ENCODE results near the gene BBS5.

BBS5 gene

GRCh38 chr2:169509955-169510354 lies 30.7 kb downstream of the BBS5 start:
- TF ChIP-seq EZH2phosphoT487 (IDR thresholded peaks at IDR 0.05; ENCODE audit: low read depth): no peak
- Histone ChIP-seq H3K4me2 (ENCODE audit: low read length) (no peak overlapping the region), H2AFZ (ENCODE audit: low read depth, low read length) (no peak overlapping the region), H3K9me3 (ENCODE audit: insufficient read depth, low read length) (no peaks in the 10 kb centered on the region), H3K79me2 (ENCODE audit: low read length) (no peaks in the 10 kb centered on the region), H3K27me3 (ENCODE audit: low read depth, low read length) (no peaks in the 10 kb centered on the region), H3K4me3 (ENCODE audit: low read length) (no peak overlapping the region), H4K20me1 (ENCODE audit: insufficient read depth, low read length) (no peaks in the 10 kb centered on the region), H3K9ac (ENCODE audit: low read length) (no peak overlapping the region), H3K4me1 (ENCODE audit: low read length) (peaks cover 11% of the 10 kb centered on the region), H3K27ac (ENCODE audit: low read length) (no peak overlapping the region), H3K36me3 (replicated peaks; ENCODE audit: low read depth, low read length) (no peaks in the 10 kb centered on the region)

- Histone ChIP-seq H3K36me3 (replicated peaks; ENCODE audit: low read depth, low read length) (no peaks in the 10 kb centered on the region), H3K79me2 (ENCODE audit: low read length) (no peaks in the 10 kb centered on the region), H3K9me3 (ENCODE audit: insufficient read depth, low read length) (no peaks in the 10 kb centered on the region), H4K20me1 (ENCODE audit: insufficient read depth, low read length) (no peaks in the 10 kb centered on the region), H3K4me3 (ENCODE audit: low read length) (no peak overlapping the region), H3K4me1 (ENCODE audit: low read length) (peaks cover 11% of the 10 kb centered on the region), H3K27ac (ENCODE audit: low read length) (no peak overlapping the region), H2AFZ (ENCODE audit: low read depth, low read length) (no peak overlapping the region), H3K9ac (ENCODE audit: low read length) (no peak overlapping the region), H3K27me3 (ENCODE audit: low read depth, low read length) (no peaks in the 10 kb centered on the region), H3K4me2 (ENCODE audit: low read length) (no peak overlapping the region)
- no peak for TF ChIP-seq EZH2phosphoT487 (IDR thresholded peaks at IDR 0.05; ENCODE audit: low read depth)
These were observed 31.2 kb downstream of the BBS5 start for GRCh38 chr2:169510496-169510895.

GRCh38 chr2:169511818-169512217 lies 32.5 kb downstream of the BBS5 start:
- H2AFZ ChIP-seq (ENCODE audit: low read depth, low read length): no peak overlapping the region
- H3K27me3 ChIP-seq (ENCODE audit: low read depth, low read length): no peaks in the 10 kb centered on the region
- no peaks in the 10 kb centered on the region for H3K36me3 ChIP-seq (replicated peaks; ENCODE audit: low read depth, low read length)
- H3K27ac ChIP-seq (ENCODE audit: low read length): no peak overlapping the region
- H3K4me1 ChIP-seq (ENCODE audit: low read length): peaks cover 11% of the 10 kb centered on the region
- H3K9ac ChIP-seq (ENCODE audit: low read length): no peak overlapping the region
- no peak for TF ChIP-seq EZH2phosphoT487 (IDR thresholded peaks at IDR 0.05; ENCODE audit: low read depth)
- no peak for TF ChIP-seq CTCF (IDR thresholded peaks at IDR 0.05; ENCODE audit: low read depth, low read length)
- H3K9me3 ChIP-seq (ENCODE audit: insufficient read depth, low read length): no peaks in the 10 kb centered on the region
- H3K4me3 ChIP-seq (ENCODE audit: low read length): no peak overlapping the region
- no peaks in the 10 kb centered on the region for H4K20me1 ChIP-seq (ENCODE audit: insufficient read depth, low read length)
- no peaks in the 10 kb centered on the region for H3K79me2 ChIP-seq (ENCODE audit: low read length)
- H3K4me2 ChIP-seq (ENCODE audit: low read length): no peak overlapping the region

- TF ChIP-seq EZH2phosphoT487 (IDR thresholded peaks at IDR 0.05; ENCODE audit: low read depth): no peak
These were observed 33.2 kb downstream of the BBS5 start for GRCh38 chr2:169512525-169512924.

GRCh38 chr2:169513094-169513493 lies 33.8 kb downstream of the BBS5 start:
- Histone ChIP-seq H4K20me1 (ENCODE audit: insufficient read depth, low read length) (no peaks in the 10 kb centered on the region), H3K9me3 (ENCODE audit: insufficient read depth, low read length) (no peaks in the 10 kb centered on the region), H3K79me2 (ENCODE audit: low read length) (no peaks in the 10 kb centered on the region), H3K4me2 (ENCODE audit: low read length) (no peak overlapping the region), H3K27ac (ENCODE audit: low read length) (no peak overlapping the region), H3K36me3 (replicated peaks; ENCODE audit: low read depth, low read length) (no peaks in the 10 kb centered on the region), H3K27me3 (ENCODE audit: low read depth, low read length) (no peaks in the 10 kb centered on the region), H3K4me1 (ENCODE audit: low read length) (peaks cover 5% of the 10 kb centered on the region), H3K9ac (ENCODE audit: low read length) (no peak overlapping the region), H3K4me3 (ENCODE audit: low read length) (no peak overlapping the region), H2AFZ (ENCODE audit: low read depth, low read length) (no peak overlapping the region)
- TF ChIP-seq EZH2phosphoT487 (IDR thresholded peaks at IDR 0.05; ENCODE audit: low read depth): no peak
- no peak for TF ChIP-seq CTCF (IDR thresholded peaks at IDR 0.05; ENCODE audit: low read depth, low read length)

More at GRCh38 chr2:169512525-169512924, 33.2 kb downstream of the BBS5 start:
- Histone ChIP-seq H3K9me3 (ENCODE audit: insufficient read depth, low read length) (no peaks in the 10 kb centered on the region), H4K20me1 (ENCODE audit: insufficient read depth, low read length) (no peaks in the 10 kb centered on the region), H3K4me3 (ENCODE audit: low read length) (no peak overlapping the region), H3K4me1 (ENCODE audit: low read length) (peaks cover 8% of the 10 kb centered on the region), H3K4me2 (ENCODE audit: low read length) (no peak overlapping the region), H2AFZ (ENCODE audit: low read depth, low read length) (no peak overlapping the region), H3K27ac (ENCODE audit: low read length) (no peak overlapping the region), H3K9ac (ENCODE audit: low read length) (no peak overlapping the region), H3K36me3 (replicated peaks; ENCODE audit: low read depth, low read length) (no peaks in the 10 kb centered on the region), H3K27me3 (ENCODE audit: low read depth, low read length) (no peaks in the 10 kb centered on the region), H3K79me2 (ENCODE audit: low read length) (no peaks in the 10 kb centered on the region)

Measured in OCI-LY3 (cell line).